GM12801 (cell line): ENCODE data around the gene BORCS6.
A peak's percentile ranks its signal among the peaks of the same experiment; 100 is the strongest.

Source experiments
- CTCF ChIP-seq: IDR thresholded peaks from one replicate; pipeline ENCODE4 v1.5.1; 2011; ENCODE audit warnings: control low read depth; ENCODE audit not compliant: insufficient read length; ENCODE audit errors: extremely low read depth

BORCS6 gene

DNA sequence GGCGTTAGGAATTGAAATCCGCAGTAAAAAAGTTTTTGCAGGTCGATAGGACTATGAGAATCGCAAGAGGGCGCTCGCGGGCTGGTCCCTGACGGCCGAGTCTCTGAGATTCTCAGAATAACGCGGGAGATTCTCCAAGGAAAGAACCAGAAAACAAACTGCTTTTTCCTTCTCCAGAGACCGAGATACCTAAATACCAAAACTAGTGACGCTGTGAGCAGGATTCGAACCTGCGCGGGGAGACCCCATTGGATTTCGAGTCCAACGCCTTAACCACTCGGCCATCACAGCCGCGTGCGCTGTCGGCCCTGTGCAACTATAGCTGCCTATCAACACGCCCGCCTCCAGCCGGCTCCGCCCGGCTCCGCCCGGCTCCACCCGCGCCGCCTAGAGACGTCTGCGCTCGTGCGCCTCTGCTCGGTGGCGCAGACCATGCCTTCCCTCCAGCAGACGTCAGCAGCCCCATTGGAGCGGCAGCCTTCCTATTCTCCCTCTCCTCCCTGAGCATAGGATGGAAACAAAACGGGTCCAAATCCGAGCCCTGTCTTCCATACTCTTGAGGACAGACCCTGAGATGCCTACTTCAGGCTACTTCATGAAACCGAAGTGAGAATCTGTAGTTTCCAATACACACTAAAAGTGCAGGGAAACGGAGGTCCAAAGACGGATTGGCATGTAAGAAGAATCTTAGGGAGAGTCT, 51.2 kb downstream of the BORCS6 start:
- TF ChIP-seq CTCF: peak; percentile 49

DNA sequence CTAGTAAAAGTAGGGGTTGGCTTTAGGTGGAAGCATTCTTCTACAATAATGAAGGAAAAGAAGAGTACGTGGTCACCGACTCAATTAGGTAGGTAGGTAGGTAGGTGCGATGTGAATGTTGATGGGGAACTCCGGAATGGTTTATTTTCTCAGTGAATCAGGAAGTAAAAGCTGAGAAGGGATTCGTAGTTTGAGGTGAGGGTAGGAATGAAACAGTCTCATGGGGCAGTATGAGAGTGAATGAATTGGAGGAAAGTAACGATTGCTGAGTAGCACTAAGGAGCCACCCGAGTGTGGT, 51.7 kb downstream of the BORCS6 start:
- no peak for TF ChIP-seq CTCF
